SU-DHL-6 (cell line): Measurements from ENCODE around the gene RPL26.

ENCODE experiments used
- H2AFZ ChIP-seq: fragments of 200-600 bp; sonication (generic); 2 replicates; pipeline ENCODE4 v1.6.1; 2014; ENCODE audit warnings: low read depth, mild to moderate bottlenecking, moderate library complexity, mixed read lengths, antibody characterized with exemption, low read length; ENCODE audit not compliant: severe bottlenecking
- H3F3A ChIP-seq: fragments of 200-600 bp; shearing (Covaris generic); 2 replicates; pipeline ENCODE4 v1.6.0; 2016; ENCODE audit warnings: antibody characterized with exemption, mild to moderate bottlenecking; ENCODE audit not compliant: insufficient read depth
- H3K27ac ChIP-seq: fragments of 200-600 bp; sonication (generic); 2 replicates; pipeline ENCODE4 v1.5.1; 2016; ENCODE audit warnings: low read depth, mild to moderate bottlenecking, low read length, moderate library complexity, mixed read lengths
- H3K27me3 ChIP-seq: fragments of 200-600 bp; sonication (generic), shearing (Covaris generic); 2 replicates; pipeline ENCODE4 v1.6.0; 2014; ENCODE audit warnings: mild to moderate bottlenecking, low read length
- H3K36me3 ChIP-seq: fragments of 200-600 bp; sonication (generic); 2 replicates; pipeline ENCODE4 v1.6.1; 2014; ENCODE audit warnings: mild to moderate bottlenecking, low read length, mixed read lengths
- H3K4me2 ChIP-seq: fragments of 300-600, 200-600 bp; shearing (Covaris generic), sonication (generic); 2 replicates; pipeline ENCODE4 v1.6.0; 2014; ENCODE audit warnings: low read length, low read depth, mild to moderate bottlenecking; ENCODE audit not compliant: poor library complexity, severe bottlenecking
- H3K4me3 ChIP-seq: fragments of 200-600 bp; sonication (generic); 2 replicates; pipeline ENCODE4 v1.5.1; 2014; ENCODE audit warnings: antibody characterized with exemption, low read length, mild to moderate bottlenecking, mixed read lengths; ENCODE audit not compliant: insufficient read depth, poor library complexity, severe bottlenecking
- H3K79me2 ChIP-seq: fragments of 200-600 bp; sonication (generic); 2 replicates; pipeline ENCODE4 v1.6.1; 2014; ENCODE audit warnings: mild to moderate bottlenecking, low read length, moderate library complexity; ENCODE audit not compliant: insufficient read depth
- H3K9ac ChIP-seq: fragments of 200-600 bp; sonication (generic); 2 replicates; pipeline ENCODE4 v1.7.0; 2014; ENCODE audit warnings: mild to moderate bottlenecking, low read length
- H3K9me2 ChIP-seq: fragments of 200-600 bp; sonication (generic); replicated peaks from 2 replicates; pipeline ENCODE4 v1.6.1; 2014; ENCODE audit warnings: low read length; ENCODE audit not compliant: insufficient read depth
- H3K9me3 ChIP-seq: fragments of 200-600 bp; sonication (generic); 2 replicates; pipeline ENCODE4 v1.6.1; 2014; ENCODE audit warnings: low read length, mixed read lengths; ENCODE audit not compliant: insufficient read depth
- H4K20me1 ChIP-seq: fragments of 200-600 bp; sonication (generic); 2 replicates; pipeline ENCODE4 v1.6.1; 2014; ENCODE audit warnings: low read depth, mild to moderate bottlenecking, antibody characterized with exemption, low read length, moderate library complexity, mixed read lengths
- EZH2phosphoT487 ChIP-seq: fragments of 200-600 bp; sonication (generic), shearing (Covaris generic); conservative IDR thresholded peaks from 2 replicates; pipeline ENCODE4 v1.6.1; 2018; ENCODE audit warnings: mild to moderate bottlenecking, antibody characterized with exemption, low read length, moderate library complexity, mixed read lengths
- TF ChIP-seq, protein P1 (sequence below): fragments of 200-600 bp; sonication (generic); IDR thresholded peaks from one replicate; pipeline ENCODE4 v1.5.1; 2017; ENCODE audit warnings: antibody characterized with exemption, mild to moderate bottlenecking, low read length, moderate library complexity; ENCODE audit not compliant: insufficient read depth, poor library complexity, severe bottlenecking

Gene RPL26

DNA sequence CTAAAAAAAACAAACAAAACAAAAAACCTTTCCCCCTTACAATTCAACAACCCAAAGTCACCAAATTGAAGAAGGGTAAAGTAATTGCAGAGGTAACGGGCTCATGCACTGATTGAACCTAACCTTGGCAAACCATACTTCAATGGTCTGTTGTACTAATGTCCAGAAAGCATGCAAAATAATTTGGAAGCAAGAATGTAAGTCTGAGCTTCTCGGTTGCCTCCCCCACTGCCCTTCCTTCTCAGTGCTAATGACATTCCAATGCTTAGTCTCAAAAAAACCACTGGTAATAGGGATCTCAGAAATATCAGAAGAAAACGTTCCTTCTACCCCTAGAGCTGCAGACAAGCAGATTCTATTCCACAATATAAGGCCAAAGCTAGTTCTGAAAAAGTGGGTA lies 22.2 kb downstream of the RPL26 start:
- Histone ChIP-seq H3K27me3 (no peaks in the 10 kb centered on the region), H3K4me3 (no peak overlapping the region), H3F3A (no peaks in the 10 kb centered on the region), H3K9me3 (no peaks in the 10 kb centered on the region), H3K36me3 (no peaks in the 10 kb centered on the region), H3K4me2 (no peak overlapping the region), H2AFZ (no peak overlapping the region), H3K79me2 (no peaks in the 10 kb centered on the region), H4K20me1 (no peaks in the 10 kb centered on the region), H3K9me2 (no peaks in the 10 kb centered on the region), H3K9ac (no peak overlapping the region), H3K27ac (no peak overlapping the region)
- TF ChIP-seq, protein P1, sequence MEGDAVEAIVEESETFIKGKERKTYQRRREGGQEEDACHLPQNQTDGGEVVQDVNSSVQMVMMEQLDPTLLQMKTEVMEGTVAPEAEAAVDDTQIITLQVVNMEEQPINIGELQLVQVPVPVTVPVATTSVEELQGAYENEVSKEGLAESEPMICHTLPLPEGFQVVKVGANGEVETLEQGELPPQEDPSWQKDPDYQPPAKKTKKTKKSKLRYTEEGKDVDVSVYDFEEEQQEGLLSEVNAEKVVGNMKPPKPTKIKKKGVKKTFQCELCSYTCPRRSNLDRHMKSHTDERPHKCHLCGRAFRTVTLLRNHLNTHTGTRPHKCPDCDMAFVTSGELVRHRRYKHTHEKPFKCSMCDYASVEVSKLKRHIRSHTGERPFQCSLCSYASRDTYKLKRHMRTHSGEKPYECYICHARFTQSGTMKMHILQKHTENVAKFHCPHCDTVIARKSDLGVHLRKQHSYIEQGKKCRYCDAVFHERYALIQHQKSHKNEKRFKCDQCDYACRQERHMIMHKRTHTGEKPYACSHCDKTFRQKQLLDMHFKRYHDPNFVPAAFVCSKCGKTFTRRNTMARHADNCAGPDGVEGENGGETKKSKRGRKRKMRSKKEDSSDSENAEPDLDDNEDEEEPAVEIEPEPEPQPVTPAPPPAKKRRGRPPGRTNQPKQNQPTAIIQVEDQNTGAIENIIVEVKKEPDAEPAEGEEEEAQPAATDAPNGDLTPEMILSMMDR, result no peak
- no peak for TF ChIP-seq EZH2phosphoT487

DNA sequence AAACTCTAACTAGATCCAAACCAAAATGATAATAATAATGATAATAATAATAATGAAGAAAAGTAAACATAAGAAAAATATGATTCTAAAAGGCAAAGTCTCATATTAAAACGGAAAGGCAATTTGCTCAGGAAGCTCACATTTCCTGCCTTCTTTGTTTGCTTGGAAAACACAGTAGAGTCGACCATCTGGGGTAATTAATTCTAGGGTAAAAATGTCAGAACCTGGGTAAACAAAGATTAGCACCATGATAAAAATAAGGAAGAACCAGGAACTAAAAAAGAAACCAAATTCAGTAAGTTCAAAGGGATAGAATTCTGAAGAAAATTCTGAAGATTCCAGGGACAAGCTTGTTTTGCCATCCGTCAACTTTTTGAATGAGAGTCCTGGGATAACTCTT lies 22.7 kb downstream of the RPL26 start:
- Histone ChIP-seq H3K27ac (no peak overlapping the region), H3K27me3 (no peaks in the 10 kb centered on the region), H3K9ac (no peak overlapping the region), H3K9me2 (no peaks in the 10 kb centered on the region), H3K79me2 (no peaks in the 10 kb centered on the region), H3F3A (no peaks in the 10 kb centered on the region), H4K20me1 (no peaks in the 10 kb centered on the region), H3K4me3 (no peak overlapping the region), H3K9me3 (no peaks in the 10 kb centered on the region), H3K4me2 (no peak overlapping the region), H3K36me3 (no peaks in the 10 kb centered on the region), H2AFZ (no peak overlapping the region)
- TF ChIP-seq EZH2phosphoT487, result no peak

DNA sequence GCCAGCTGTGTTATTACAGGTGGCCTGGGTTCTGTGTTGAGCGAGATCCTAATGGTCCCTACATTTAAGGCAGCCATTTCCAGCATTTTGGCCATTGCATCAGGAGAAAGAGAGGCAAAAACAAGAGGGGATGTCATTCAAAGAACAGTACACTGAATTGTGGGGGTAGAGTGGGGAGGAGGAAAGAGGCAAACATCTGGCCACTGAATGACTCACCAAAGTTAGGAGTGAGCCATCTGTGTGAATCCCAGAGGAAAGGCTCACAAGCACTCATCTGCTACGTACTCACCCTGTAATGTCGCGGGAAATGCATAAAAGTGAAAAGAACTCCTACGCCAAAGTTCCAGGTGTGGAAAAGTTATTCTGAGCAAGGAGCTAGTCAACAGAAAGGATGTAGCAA lies 23.2 kb downstream of the RPL26 start:
- H3K4me2 ChIP-seq, result no peak overlapping the region
- H3K36me3 ChIP-seq, result no peaks in the 10 kb centered on the region
- TF ChIP-seq, protein P1, result no peak
- no peak for TF ChIP-seq EZH2phosphoT487
- no peaks in the 10 kb centered on the region for H3K9me2 ChIP-seq
- no peaks in the 10 kb centered on the region for H3F3A ChIP-seq
- no peaks in the 10 kb centered on the region for H4K20me1 ChIP-seq
- H3K4me3 ChIP-seq, result no peak overlapping the region
- no peaks in the 10 kb centered on the region for H3K27me3 ChIP-seq
- H3K9ac ChIP-seq, result no peak overlapping the region
- no peak overlapping the region for H2AFZ ChIP-seq
- no peaks in the 10 kb centered on the region for H3K9me3 ChIP-seq
- H3K27ac ChIP-seq, result no peak overlapping the region
- H3K79me2 ChIP-seq, result no peaks in the 10 kb centered on the region

DNA sequence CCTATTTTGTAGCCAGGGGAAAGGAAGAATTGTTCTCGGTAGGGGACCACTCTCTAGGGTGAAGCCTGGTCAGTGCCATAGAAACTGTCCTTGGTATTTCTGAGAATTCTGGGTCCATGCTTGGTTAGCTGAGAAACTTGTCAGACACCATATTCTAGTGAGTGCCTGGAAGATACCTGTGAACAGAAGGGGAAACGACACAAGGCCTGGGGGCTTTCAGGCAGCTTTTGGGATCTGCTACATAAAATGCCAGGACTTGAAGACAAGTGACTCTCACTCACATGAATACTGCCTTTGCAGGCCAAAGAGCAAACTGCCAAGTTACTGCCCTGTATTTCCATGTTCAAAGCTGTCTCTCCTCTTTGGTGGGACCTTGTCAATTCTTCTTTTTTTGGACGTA lies 25.1 kb downstream of the RPL26 start:
- TF ChIP-seq, protein P1, result no peak
- no peak for TF ChIP-seq EZH2phosphoT487

More for the DNA sequence above, 25.1 kb downstream of the RPL26 start:
- no peaks in the 10 kb centered on the region for H3K9me2 ChIP-seq
- no peaks in the 10 kb centered on the region for H4K20me1 ChIP-seq
- no peaks in the 10 kb centered on the region for H3F3A ChIP-seq
- H3K79me2 ChIP-seq, result no peaks in the 10 kb centered on the region
- H3K9ac ChIP-seq, result no peak overlapping the region
- H3K4me3 ChIP-seq, result no peak overlapping the region
- no peaks in the 10 kb centered on the region for H3K27me3 ChIP-seq
- H3K27ac ChIP-seq, result no peak overlapping the region
- no peak overlapping the region for H2AFZ ChIP-seq
- no peak overlapping the region for H3K4me2 ChIP-seq
- no peaks in the 10 kb centered on the region for H3K36me3 ChIP-seq
- no peaks in the 10 kb centered on the region for H3K9me3 ChIP-seq
